ENCODE data around the gene PTGES.
"Not testable (repeated sequence)": the region's sequence is repeated elsewhere in the genome, so short reads cannot be mapped to it uniquely, and the experiment has no call there.

GRCh38 chr9:129784970-129785369 lies 32.1 kb upstream of the PTGES start:
- not testable (repeated sequence) for TF ChIP-seq CTCF (IDR thresholded peaks at IDR 0.05; ENCODE audit: low read depth, low read length); POLR2A (IDR thresholded peaks at IDR 0.05; ENCODE audit: extremely low read depth, insufficient read length)
